Stimulated activated CD4-positive, alpha-beta T cell treated with anti-CD3 and anti-CD28 coated beads, Interleukin-4, amount 100 ng/mL, for 1 hour (primary cell): ENCODE data around the gene SUPT20HL1.
"Not testable (repeated sequence)": the region's sequence is repeated elsewhere in the genome, so short reads cannot be mapped to it uniquely, and the experiment has no call there.

Source experiments
- DNase-seq: peaks from one replicate; pipeline ENCODE4 v3.0.0-alpha.2; 2020

Gene SUPT20HL1

DNA sequence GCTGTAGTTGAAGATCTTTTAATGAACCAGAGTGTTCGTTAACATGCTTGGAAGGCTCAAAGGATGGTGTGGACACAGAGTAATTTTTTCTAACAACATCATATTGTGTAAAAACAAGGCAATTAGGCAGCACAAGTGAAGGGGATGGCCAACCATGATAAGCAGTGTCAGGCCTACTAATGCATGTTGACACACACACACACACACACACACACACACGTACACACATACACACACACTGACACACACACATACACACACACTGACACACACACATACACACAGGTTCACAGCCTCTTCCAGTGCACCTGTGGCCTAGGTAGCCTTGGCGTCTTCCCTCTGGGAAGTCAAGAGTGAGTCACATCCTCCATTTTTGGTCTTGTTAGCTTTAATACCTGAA is at the start of gene SUPT20HL1:
TSS of gene SUPT20HL1 (plus strand) at position 368 of the 400 bp plus-strand sequence. CDS start 2,122 bp downstream, outside the sequence.
- DNase-seq = no peak

DNA sequence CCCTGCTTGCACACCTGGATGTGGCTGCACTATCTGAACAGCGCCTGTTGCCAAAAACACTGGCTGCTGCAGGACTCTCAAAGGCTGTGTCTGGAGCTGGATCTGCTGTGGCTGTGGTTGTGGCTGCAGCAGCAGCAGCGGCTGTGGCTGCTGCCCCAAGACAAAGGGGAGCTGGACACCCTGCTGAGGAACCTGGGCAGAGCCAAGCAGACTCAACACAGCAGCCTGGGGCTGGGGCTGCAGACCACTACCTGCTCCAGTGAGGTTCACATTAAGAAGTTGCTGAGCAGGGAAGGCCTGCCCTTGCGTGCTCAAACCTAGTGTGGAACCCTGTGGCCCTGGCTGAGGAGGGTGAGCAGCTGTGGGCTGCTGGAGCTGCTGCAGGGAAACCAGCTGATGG is 49.5 kb upstream of the SUPT20HL1 start:
- not testable (repeated sequence) for DNase-seq

- not testable (repeated sequence) for DNase-seq
These were observed 48.8 kb upstream of the SUPT20HL1 start for GRCh38 chrX:24311507-24312248.

GRCh38 chrX:24312249-24312607 is 48.2 kb upstream of the SUPT20HL1 start:
- not testable (repeated sequence) for DNase-seq

DNA sequence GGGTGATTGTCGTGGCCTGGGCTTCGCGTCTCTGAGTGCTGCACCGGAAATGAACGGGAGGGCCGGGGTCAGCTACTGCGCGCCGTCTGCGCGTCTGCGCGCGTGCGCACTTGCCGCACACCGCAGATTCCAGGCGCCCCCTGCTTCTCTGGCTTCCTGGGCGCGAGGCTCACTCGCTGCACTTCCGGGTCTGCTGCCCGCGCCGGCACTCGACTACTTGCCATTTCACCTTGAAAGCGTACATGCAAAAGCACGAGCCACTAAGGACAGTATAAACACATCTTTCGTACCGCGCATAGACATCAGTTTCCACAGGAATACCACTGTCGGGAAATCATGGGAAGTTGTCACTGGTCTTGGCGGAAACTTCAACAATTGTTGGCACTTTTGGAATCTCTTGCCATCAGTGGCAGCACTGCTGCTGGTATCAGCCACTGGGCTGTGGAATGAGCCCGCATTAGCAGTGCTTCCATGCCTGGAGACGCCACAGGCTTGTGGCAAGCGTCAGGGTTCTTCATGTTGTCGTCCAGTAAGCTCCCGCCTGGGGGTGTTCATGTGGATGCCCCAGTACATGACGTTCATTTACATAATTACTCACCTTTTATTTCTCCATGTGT is 46.3 kb upstream of the SUPT20HL1 start, which contains the start of gene SUPT20HL2:
TSS of gene SUPT20HL2 (minus strand) at position 51 of the 617 bp plus-strand sequence. CDS start 754 bp downstream, outside the sequence.
- no peak for DNase-seq

DNA sequence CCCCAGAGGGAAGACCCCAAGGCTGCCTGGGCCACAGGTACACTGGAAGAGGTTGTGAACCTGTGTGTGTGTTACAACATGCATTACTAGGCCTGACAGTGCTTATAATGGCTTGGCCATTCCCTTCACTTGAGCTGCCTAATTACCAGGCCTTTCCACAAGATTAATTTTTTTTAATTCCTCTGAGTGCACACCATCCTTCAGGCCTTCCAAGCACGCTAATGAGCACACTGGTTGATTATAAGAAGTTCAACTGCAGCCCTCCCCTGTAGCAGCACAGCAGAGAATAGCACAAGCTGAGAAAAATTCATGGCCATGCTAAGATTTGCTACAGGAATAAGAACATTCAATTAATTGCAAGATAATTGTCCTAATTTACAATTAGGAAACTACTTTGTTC is 44.3 kb upstream of the SUPT20HL1 start:
- no peak for DNase-seq

GRCh38 chrX:24317567-24317966 is 42.9 kb upstream of the SUPT20HL1 start:
- DNase-seq = no peak

DNA sequence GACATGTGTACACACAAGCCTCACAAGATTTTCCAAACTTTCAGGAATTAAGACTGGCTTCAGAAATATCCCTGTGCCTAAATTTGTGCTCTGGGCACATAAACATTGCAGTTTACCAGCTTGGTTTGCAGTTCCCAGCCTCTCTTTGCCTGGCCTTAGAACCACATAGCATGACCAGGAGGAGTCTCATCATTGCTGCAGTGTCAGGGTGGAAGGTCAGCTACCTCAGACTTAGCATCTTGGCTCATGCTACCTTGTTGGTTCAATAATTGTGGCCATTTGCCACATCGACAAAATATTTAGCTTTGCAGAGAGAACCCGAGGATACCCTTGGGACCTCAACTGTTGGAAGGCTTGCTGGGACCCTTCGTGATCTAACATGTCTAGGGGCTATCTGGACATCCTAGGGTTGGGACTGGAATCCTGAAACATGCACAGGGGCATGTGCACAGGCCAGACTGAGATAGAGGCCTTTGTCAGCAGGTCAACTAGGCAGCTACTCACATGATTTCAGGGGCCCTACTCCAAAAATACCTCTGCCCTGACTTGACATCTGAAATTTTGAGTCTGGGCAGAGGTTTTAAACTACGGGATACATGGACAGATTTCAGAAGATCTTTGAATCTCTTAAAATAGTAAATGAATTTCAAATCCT is 38.6 kb upstream of the SUPT20HL1 start:
- DNase-seq = no peak

DNA sequence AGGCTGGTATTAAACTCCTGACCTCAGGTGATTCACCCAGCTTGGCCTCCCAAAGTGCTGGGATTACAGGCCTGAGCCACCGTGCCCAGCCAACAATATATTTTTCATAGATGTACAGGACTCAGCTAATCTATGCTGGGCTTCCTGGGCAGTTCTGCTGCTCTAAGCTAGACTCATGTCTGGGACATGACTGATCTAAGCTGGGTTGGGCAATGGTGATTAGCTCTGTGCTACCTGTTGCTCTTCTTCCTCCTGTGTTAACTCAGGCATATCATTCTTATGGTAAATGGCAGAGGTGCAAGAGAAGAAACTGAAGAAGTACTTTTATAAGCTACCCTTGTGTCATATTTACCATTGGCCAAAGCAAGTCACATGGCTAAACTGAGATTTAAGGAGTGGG is 35.2 kb upstream of the SUPT20HL1 start:
- no peak for DNase-seq

GRCh38 chrX:24332878-24333277 is 27.6 kb upstream of the SUPT20HL1 start:
- DNase-seq = no peak

DNA sequence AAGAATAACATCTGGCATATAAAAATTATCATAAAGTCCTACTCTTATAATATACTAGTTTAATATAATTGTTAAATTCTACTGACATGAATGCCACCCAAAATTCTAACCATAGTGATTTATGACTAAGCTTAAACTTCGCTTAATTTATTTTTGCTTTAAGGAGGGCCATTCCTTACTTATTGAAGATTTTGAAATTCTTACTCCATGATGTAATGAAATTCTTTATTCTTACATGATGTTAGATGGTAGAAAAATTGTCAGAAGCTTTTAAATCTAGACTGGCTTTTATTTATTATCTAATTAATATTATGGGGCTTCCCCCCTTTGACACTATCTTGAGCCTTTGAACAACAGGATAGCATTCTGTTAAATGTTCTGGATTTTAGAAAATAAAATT is 27.1 kb upstream of the SUPT20HL1 start:
- no peak for DNase-seq

DNA sequence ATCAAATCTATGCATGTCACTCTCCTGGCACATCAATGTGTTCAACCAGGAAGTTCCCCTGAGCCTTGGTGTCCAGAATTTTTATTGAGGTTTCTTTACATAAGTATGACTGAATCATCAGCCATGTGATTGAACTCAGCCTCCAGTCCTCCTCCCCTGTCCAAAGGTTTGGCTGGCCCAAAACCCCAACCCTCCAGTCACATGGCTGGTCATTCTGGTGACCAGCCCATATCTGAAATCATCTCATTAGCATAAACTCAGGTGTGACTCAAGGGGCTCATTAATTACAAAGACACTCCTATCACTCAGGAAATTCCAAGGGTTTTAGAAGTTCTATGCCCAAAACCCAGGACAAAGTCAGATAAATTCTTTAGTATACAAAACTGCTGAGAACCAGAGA is 26.0 kb upstream of the SUPT20HL1 start:
- DNase-seq = no peak

- DNase-seq = no peak
These were observed 24.6 kb upstream of the SUPT20HL1 start for GRCh38 chrX:24335871-24336270.

- DNase-seq = no peak
These were observed 20.5 kb upstream of the SUPT20HL1 start for GRCh38 chrX:24339911-24340310.

- DNase-seq = no peak
These were observed 19.9 kb upstream of the SUPT20HL1 start for GRCh38 chrX:24340501-24340900.

- DNase-seq = no peak
These were observed 18.6 kb upstream of the SUPT20HL1 start for GRCh38 chrX:24341795-24342194.

DNA sequence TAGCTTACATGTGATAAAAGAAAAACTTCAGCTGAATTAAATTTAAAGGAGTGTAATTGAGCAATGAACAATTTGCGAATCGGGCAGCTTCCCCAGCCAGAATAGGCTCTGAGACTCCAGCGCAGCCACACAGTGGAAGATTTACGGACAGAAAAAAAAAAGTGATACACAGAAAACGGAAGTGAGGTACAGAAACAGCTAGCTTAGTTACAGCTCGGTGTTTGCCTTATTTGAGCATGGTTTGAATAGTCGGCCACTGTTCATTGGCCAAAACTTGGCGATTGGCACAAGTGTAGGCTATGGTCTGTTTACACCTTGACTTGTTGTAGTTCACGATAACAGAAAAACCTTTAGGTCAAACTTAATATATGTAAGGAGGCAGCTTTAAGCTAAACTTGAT is 16.7 kb upstream of the SUPT20HL1 start:
- DNase-seq = no peak

GRCh38 chrX:24347881-24348280 is 12.6 kb upstream of the SUPT20HL1 start:
- DNase-seq = no peak

GRCh38 chrX:24350217-24350616 is 10.2 kb upstream of the SUPT20HL1 start:
- no peak for DNase-seq

- no peak for DNase-seq
These were observed 5.3 kb upstream of the SUPT20HL1 start for GRCh38 chrX:24355095-24355494.

- DNase-seq = no peak
These were observed 3.3 kb upstream of the SUPT20HL1 start for GRCh38 chrX:24357106-24357505.

DNA sequence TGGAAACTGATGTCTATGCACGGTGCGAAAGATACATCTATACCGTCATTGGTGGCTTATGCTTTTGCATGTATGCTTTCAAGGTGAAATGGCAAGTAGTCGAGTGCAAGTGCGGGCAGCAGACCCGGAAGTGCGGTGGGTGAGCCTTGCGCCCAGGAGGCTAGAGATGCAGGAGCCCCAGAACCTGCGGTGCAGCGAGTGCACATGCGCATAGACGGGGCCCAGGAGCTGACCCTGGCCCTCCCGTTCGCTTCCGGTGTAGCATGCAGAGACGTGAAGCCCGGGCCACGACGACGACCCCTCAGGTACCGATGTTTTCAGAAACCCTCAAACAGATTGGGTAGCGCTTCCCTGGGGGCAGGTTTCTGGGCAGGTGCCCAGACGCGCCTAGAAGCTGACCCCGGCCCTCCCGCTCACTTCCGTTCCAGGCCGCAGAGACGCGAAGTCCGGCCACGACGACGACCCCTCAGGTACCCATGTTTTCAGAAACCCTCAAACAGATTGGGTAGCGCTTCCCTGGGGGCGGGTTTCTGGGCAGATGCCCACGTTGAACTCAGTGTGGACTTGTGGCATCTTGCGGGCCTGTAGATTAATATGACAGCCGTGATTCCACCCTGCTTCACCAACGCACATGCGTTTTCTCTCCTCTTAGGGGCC is 1.8 kb downstream of the SUPT20HL1 start:
- DNase-seq = not testable (repeated sequence)

DNA sequence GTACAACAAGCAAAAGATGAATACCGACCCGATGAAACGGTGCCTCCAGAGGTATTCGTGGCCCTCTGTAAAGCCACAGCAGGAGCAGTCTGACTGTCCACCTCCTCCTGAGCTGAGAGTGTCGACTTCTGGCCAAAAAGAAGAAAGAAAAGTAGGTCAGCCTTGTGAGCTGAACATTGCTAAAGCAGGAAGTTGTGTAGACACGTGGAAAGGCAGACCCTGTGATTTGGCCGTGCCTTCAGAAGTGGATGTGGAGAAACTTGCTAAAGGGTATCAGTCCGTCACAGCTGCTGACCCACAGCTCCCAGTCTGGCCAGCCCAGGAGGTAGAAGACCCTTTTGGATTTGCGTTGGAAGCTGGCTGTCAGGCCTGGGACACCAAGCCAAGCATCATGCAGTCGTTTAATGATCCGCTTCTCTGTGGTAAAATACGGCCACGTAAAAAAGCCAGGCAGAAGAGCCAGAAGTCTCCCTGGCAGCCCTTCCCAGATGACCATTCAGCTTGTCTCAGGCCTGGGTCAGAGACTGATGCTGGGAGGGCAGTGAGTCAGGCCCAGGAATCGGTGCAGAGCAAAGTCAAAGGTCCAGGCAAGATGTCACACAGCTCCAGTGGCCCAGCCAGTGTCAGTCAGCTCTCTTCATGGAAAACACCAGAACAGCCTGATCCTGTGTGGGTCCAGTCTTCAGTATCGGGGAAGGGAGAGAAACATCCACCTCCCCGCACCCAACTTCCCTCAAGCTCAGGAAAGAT is 3.2 kb downstream of the SUPT20HL1 start:
- DNase-seq = not testable (repeated sequence)
